Neuronal stem cell (in vitro differentiated cells): ENCODE data around the gene RAB3A.

Source experiments
- DNase-seq: peaks from one replicate; pipeline ENCODE4 v3.0.0-alpha.2; 2013; ENCODE audit warnings: low spot score
- H2AFZ ChIP-seq: one replicate; pipeline ENCODE4 v1.6.1; 2013; ENCODE audit warnings: mild to moderate bottlenecking, low read length, inconsistent platforms
- H2AK5ac ChIP-seq: 2 replicates; pipeline ENCODE4 v1.6.1; 2013; ENCODE audit warnings: low read depth, mild to moderate bottlenecking, inconsistent platforms, low read length, moderate library complexity, mixed read lengths
- H2BK120ac ChIP-seq: 2 replicates; pipeline ENCODE4 v1.6.1; 2013; ENCODE audit warnings: low read depth, mild to moderate bottlenecking, inconsistent platforms, low read length, moderate library complexity, mixed read lengths
- H2BK12ac ChIP-seq: one replicate; pipeline ENCODE4 v1.6.1; 2013; ENCODE audit warnings: low read length, inconsistent platforms
- H2BK15ac ChIP-seq: 2 replicates; pipeline ENCODE4 v1.6.1; 2013; ENCODE audit warnings: mild to moderate bottlenecking, low read length, inconsistent platforms, mixed read lengths
- H2BK5ac ChIP-seq: one replicate; pipeline ENCODE4 v1.6.1; 2013; ENCODE audit warnings: inconsistent platforms, mild to moderate bottlenecking, low read length, moderate library complexity
- H3K14ac ChIP-seq: one replicate; pipeline ENCODE4 v1.6.1; 2013; ENCODE audit warnings: low read length, inconsistent platforms
- H3K18ac ChIP-seq: 2 replicates; pipeline ENCODE4 v1.6.1; 2013; ENCODE audit warnings: low read length, inconsistent platforms
- H3K23ac ChIP-seq: 2 replicates; pipeline ENCODE4 v1.6.1; 2013; ENCODE audit warnings: low read depth, mild to moderate bottlenecking, mixed read lengths, low read length, inconsistent platforms; ENCODE audit not compliant: poor library complexity
- H3K27ac ChIP-seq: replicated peaks from 3 replicates; pipeline ENCODE4 v1.5.1; 2013; ENCODE audit warnings: low read length, inconsistent platforms
- H3K27me3 ChIP-seq, 3 experiments: 2 replicates each; pipeline ENCODE4 v1.6.1; 2013; ENCODE audit warnings: low read length in 3 of 3, mild to moderate bottlenecking in 2 of 3, inconsistent platforms in 1 of 3, low read depth in 1 of 3, mixed read lengths in 1 of 3, moderate library complexity in 1 of 3; ENCODE audit not compliant: control insufficient read depth in 3 of 3, insufficient read depth in 3 of 3
- H3K36me3 ChIP-seq, 2 donors: replicated peaks in 1 of 2; 2 replicates each; pipeline ENCODE4 v1.6.1; 2013; ENCODE audit warnings: low read length in 2 of 2; ENCODE audit not compliant: control insufficient read depth in 2 of 2, insufficient read depth in 2 of 2
- H3K4ac ChIP-seq: 2 replicates; pipeline ENCODE4 v1.6.1; 2013; ENCODE audit warnings: inconsistent platforms, mild to moderate bottlenecking, low read length, moderate library complexity
- H3K4me1 ChIP-seq, 2 donors: 1 replicate in 1 of 2; 2 replicates in 1 of 2; pipeline ENCODE4 v1.6.1; 2013; ENCODE audit warnings: low read length in 2 of 2, low read depth in 1 of 2; ENCODE audit not compliant: control insufficient read depth in 2 of 2, insufficient read depth in 1 of 2
- H3K4me2 ChIP-seq: one replicate; pipeline ENCODE4 v1.6.1; 2013; ENCODE audit warnings: mild to moderate bottlenecking, low read length, inconsistent platforms; ENCODE audit not compliant: insufficient read depth, poor library complexity, severe bottlenecking
- H3K4me3 ChIP-seq, 2 donors: 2 replicates each; pipeline ENCODE4 v1.5.1; 2013; ENCODE audit warnings: low read length in 2 of 2, mild to moderate bottlenecking in 2 of 2, inconsistent platforms in 1 of 2, moderate library complexity in 1 of 2
- H3K79me1 ChIP-seq: one replicate; pipeline ENCODE4 v1.6.1; 2013; ENCODE audit warnings: low read depth, mild to moderate bottlenecking, inconsistent platforms, low read length, moderate library complexity
- H3K9ac ChIP-seq: one replicate; pipeline ENCODE4 v1.6.1; 2013; ENCODE audit warnings: mild to moderate bottlenecking, low read depth, low read length, inconsistent platforms; ENCODE audit not compliant: poor library complexity
- H3K9me3 ChIP-seq, 2 donors: replicated peaks in 1 of 2; 2 replicates each; pipeline versions ENCODE3 to v1.6.1; 2013; ENCODE audit warnings: low read length in 2 of 2, mild to moderate bottlenecking in 2 of 2, inconsistent platforms in 1 of 2, low read depth in 1 of 2, mixed read lengths in 1 of 2, moderate library complexity in 1 of 2; ENCODE audit not compliant: control insufficient read depth in 2 of 2, insufficient read depth in 1 of 2
- H4K8ac ChIP-seq: one replicate; pipeline ENCODE4 v1.6.1; 2013; ENCODE audit warnings: low read depth, mild to moderate bottlenecking, inconsistent platforms, low read length, moderate library complexity
- H4K91ac ChIP-seq: one replicate; pipeline ENCODE4 v1.6.1; 2013; ENCODE audit warnings: low read length, low read depth, mild to moderate bottlenecking, inconsistent platforms; ENCODE audit not compliant: poor library complexity
- WGBS, 2 donors: extraction: QIAGEN DNeasy Blood & Tissue Kit; methylation state at CpG; one replicate each; pipeline ENCODE4 v1.1.7; 2013; ENCODE audit warnings: missing lambda C conversion rate in 2 of 2, mixed read lengths in 1 of 2; ENCODE audit not compliant: insufficient read length in 2 of 2, insufficient replicate concordance in 1 of 2; ENCODE audit errors: extremely low coverage in 2 of 2; 5-methylcytosine and 5-hydroxymethylcytosine counted together

The RAB3A gene

GRCh38 chr19:18174983-18175382, 28.9 kb downstream of the RAB3A start:
- WGBS, 2 donors: no CpG with 5 or more reads among the region's 11 CpGs
- DNase-seq: no peak

DNA sequence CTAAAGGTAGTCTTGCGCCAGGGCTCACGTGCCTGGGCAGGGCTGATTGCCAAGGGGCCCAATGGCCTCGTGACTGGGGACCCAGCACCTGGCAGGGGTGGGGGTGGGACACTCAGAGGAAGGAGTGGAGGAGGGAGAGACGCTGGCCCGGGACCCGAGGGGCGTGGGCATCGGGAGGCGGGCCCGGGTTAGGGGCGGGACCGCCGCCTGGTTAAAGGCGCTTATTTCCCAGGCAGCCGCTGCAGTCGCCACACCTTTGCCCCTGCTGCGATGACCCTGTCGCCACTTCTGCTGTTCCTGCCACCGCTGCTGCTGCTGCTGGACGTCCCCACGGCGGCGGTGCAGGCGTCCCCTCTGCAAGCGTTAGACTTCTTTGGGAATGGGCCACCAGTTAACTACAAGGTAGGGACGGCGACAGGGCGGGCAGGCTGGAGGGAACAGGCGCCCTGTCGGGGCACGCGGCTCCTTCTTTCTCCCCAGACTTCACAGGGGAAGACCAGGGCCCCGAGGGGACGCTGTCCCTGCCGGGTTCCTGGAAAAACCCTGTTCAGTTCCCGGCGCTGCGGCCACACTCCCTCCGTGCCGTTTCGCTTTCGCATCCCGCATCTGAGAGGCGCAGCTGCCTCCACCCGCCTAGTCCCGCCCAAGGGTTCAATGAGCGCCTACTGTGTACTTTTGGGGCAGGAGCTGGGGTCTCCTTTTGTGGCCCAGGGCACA, 30.1 kb downstream of the RAB3A start, which contains the start of gene IFI30:
Gene IFI30 (plus strand): TSS at position 242 of the 717 bp plus-strand sequence. CDS start 29 bp downstream, at position 271.
- DNase-seq: no peak
- Histone ChIP-seq H2BK120ac (no peak within 1 kb of the TSS), H3K18ac (peak within 1 kb of the TSS; percentile 94), H3K9ac (peak within 1 kb of the TSS; percentile 70), H2BK12ac (peak within 1 kb of the TSS; percentile 80), H4K8ac (no peak within 1 kb of the TSS), H3K4ac (no peak within 1 kb of the TSS), H3K4me1 (peaks cover 3 to 8% of the 10 kb centered on the region in 2 donors), H3K14ac (peak within 1 kb of the TSS; percentile 59), H2BK15ac (peak within 1 kb of the TSS; percentile 72), H2BK5ac (peak within 1 kb of the TSS; percentile 66), H3K27ac (no peak within 1 kb of the TSS), H3K36me3 (peaks cover 8 to 18% of the 10 kb centered on the region in 2 donors), H3K4me3 (peak within 1 kb of the TSS; percentile 11 to 49), H3K23ac (peak within 1 kb of the TSS; percentile 55), H3K79me1 (no peaks in the 10 kb centered on the region), H4K91ac (peak within 1 kb of the TSS; percentile 50), H3K9me3 (no peaks in the 10 kb centered on the region), H2AFZ (peak within 1 kb of the TSS; percentile 91), H3K4me2 (peak within 1 kb of the TSS; percentile 73), H3K27me3 (peaks cover 3 to 27% (median 25%) of the 10 kb centered on the region in 3 experiments), H2AK5ac (peak within 1 kb of the TSS; percentile 88)
- WGBS, 2 donors: no CpG with 5 or more reads among the region's 47 CpGs

More at GRCh38 chr19:18174983-18175382, 28.9 kb downstream of the RAB3A start:
- Histone ChIP-seq H3K14ac (peak overlapping the region; percentile 39), H4K91ac (no peak overlapping the region), H3K4me2 (no peak overlapping the region), H2BK5ac (no peak overlapping the region), H2BK15ac (no peak overlapping the region), H3K4me1 (peaks cover 3 to 8% of the 10 kb centered on the region in 2 donors), H2AK5ac (peak overlapping the region; percentile 33), H3K4me3 (no peak overlapping the region), H4K8ac (no peak overlapping the region), H3K9ac (no peak overlapping the region), H3K79me1 (no peaks in the 10 kb centered on the region), H2BK12ac (no peak overlapping the region), H3K4ac (peak overlapping the region; percentile 60), H3K9me3 (no peaks in the 10 kb centered on the region), H3K18ac (peak overlapping the region; percentile 46), H2AFZ (no peak overlapping the region), H3K27me3 (peaks cover 3 to 27% (median 25%) of the 10 kb centered on the region in 3 experiments), H3K27ac (no peak overlapping the region), H2BK120ac (no peak overlapping the region), H3K23ac (peak overlapping the region; percentile 34), H3K36me3 (peaks cover 0 to 9% of the 10 kb centered on the region in 2 donors)

DNA sequence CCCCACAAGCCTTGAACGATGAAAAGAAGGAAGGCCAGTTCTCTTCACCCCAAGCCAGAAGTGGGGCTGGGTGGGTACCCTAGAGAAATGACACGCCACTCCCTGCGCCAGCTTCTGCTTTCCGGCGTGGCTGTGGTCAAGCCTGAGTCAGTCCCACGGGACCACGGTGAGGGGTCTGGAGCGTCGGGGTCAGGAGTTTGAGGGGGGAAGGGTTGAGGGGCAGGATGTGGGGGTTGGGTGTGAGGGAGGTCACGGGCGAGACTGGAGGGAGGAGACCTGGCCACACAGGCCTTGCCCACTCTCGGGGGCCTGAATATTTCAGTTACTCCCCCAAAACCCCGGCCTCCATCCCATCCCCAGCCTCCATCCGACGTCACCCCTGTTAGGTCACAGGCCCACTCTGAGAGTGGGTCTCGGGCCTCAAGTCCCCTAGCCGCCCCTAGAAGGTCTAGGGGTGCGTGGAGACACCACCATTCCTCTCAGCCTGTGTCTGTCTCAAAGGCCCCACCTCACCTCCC, 30.7 kb downstream of the RAB3A start:
- peak overlapping the region; percentile 66 for H2BK5ac ChIP-seq
- H2BK120ac ChIP-seq: no peak overlapping the region
- H3K9me3 ChIP-seq: no peaks in the 10 kb centered on the region
- no peak overlapping the region for H3K14ac ChIP-seq
- peak overlapping the region; percentile 88 for H2AK5ac ChIP-seq
- WGBS, 2 donors: no CpG with 5 or more reads among the region's 18 CpGs
- H3K79me1 ChIP-seq: peaks cover 4% of the 10 kb centered on the region
- no peak overlapping the region for H3K9ac ChIP-seq
- peak overlapping the region; percentile 91 for H2AFZ ChIP-seq
- H4K8ac ChIP-seq: no peak overlapping the region
- H3K4ac ChIP-seq: no peak overlapping the region
- DNase-seq: no peak
- H3K4me2 ChIP-seq: peak overlapping the region; percentile 24
- H3K18ac ChIP-seq: peak overlapping the region; percentile 94
- H3K27me3 ChIP-seq: peaks cover 3 to 27% (median 25%) of the 10 kb centered on the region in 3 experiments
- H3K36me3 ChIP-seq: peaks cover 13 to 23% of the 10 kb centered on the region in 2 donors
- H2BK12ac ChIP-seq: peak overlapping the region; percentile 80
- H3K4me1 ChIP-seq: peaks cover 3 to 8% of the 10 kb centered on the region in 2 donors
- peak overlapping the region; percentile 72 for H2BK15ac ChIP-seq
- peak overlapping the region; percentile 50 for H4K91ac ChIP-seq
- H3K27ac ChIP-seq: no peak overlapping the region
- H3K23ac ChIP-seq: peak overlapping the region; percentile 55
- H3K4me3 ChIP-seq: no peak overlapping the region
